LNCaP clone FGC (cell line): ENCODE measurements around the gene ITPKB.

ENCODE experiments used
- DNase-seq: peaks from one replicate; pipeline ENCODE4 v3.0.0-alpha.2; 2011; ENCODE audit warnings: low read depth
- H3K4me3 ChIP-seq: 2 replicates; pipeline ENCODE4 v1.5.1; 2011; ENCODE audit warnings: mild to moderate bottlenecking, low read depth, low read length, control low read depth
- TF ChIP-seq, protein P1 (sequence below): IDR thresholded peaks from 2 replicates; pipeline ENCODE4 v1.5.1; 2012; ENCODE audit warnings: mild to moderate bottlenecking; ENCODE audit not compliant: control insufficient read depth, insufficient read depth; ENCODE audit errors: extremely low read depth

The ITPKB gene

DNA sequence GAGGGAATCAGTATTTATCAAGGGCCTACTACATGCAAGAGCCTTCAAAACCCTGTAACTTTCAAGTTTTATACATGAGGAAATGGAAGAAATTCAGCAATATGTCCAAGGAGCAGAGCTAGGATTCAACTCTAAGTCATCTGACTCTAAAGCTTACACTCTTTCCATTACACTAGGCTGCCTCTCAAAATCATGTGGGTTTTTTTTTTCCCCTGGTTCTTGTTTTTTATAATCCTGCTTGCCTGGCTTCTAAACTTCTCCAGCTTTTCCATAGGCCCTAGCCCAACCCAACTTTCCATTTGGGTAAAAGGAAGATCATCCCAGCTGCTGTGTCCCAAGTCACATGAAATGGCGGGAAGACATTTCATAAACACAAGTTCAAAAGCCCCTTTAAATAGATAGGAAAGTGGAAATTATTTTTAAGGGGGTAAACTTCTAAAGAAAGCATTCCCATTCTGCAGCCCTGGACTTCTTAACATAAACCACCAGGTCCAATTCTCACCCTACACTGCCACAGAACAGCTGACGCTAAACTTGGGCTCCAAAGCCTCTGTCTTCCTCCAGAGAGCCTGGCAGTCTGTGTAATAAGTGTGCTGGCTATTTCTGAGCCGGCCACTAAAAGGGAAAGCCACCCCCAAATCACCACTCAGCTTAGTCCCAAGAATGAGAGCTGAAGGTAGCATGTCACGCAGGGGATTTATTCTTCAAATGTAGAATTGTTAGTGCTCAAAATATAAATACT is 46.9 kb downstream of the ITPKB start:
- TF ChIP-seq, protein P1, sequence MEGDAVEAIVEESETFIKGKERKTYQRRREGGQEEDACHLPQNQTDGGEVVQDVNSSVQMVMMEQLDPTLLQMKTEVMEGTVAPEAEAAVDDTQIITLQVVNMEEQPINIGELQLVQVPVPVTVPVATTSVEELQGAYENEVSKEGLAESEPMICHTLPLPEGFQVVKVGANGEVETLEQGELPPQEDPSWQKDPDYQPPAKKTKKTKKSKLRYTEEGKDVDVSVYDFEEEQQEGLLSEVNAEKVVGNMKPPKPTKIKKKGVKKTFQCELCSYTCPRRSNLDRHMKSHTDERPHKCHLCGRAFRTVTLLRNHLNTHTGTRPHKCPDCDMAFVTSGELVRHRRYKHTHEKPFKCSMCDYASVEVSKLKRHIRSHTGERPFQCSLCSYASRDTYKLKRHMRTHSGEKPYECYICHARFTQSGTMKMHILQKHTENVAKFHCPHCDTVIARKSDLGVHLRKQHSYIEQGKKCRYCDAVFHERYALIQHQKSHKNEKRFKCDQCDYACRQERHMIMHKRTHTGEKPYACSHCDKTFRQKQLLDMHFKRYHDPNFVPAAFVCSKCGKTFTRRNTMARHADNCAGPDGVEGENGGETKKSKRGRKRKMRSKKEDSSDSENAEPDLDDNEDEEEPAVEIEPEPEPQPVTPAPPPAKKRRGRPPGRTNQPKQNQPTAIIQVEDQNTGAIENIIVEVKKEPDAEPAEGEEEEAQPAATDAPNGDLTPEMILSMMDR = no peak
- no peak for DNase-seq
- no peak overlapping the region for H3K4me3 ChIP-seq

DNA sequence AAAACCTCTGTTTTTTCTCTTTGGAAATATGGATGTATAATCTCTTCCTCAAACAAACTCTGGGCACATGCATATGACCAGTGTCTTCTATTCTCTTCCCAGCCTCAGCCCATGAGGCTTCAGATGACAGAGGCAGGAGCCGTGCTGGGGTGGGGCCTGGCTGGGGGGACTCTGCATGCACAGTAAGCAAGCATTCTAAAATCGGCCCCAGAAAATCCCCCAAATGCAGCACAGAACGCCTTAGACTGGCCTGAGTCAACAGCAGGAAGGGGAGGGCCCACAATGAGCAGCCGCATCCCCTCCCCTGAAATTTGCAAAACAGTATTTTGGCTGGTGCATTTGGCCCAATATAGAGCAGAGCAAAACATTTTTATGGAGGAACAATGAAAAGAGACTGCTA is 47.8 kb downstream of the ITPKB start:
- no peak overlapping the region for H3K4me3 ChIP-seq

DNA sequence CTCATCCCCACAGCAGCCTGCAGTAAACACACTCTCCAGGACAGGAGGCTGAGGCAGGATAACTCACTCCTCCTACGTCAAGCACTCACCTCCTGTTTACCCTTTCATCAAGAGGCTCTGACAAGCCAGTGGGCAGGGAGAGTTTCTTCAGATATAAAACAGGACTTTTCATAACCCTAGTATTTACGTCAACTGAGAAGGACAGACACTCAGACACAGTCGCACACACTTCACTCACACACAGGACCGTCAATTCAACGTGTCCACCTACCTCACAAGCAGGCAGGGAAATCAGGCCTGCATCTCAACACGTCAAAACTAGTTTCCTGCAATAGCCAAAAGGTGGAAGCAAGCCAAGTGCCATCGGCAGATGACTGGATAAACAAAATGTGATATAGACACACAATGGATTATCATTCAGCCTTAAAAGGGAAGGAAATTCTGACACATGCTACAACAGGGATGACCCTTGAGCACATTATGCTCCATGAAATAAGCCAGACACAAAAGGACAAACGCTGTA is 48.6 kb downstream of the ITPKB start:
- TF ChIP-seq, protein P1 = no peak
- no peak overlapping the region for H3K4me3 ChIP-seq
- peak; percentile 33 for DNase-seq

More for the DNA sequence above, 47.8 kb downstream of the ITPKB start:
- no peak for DNase-seq
- TF ChIP-seq, protein P1 = no peak

DNA sequence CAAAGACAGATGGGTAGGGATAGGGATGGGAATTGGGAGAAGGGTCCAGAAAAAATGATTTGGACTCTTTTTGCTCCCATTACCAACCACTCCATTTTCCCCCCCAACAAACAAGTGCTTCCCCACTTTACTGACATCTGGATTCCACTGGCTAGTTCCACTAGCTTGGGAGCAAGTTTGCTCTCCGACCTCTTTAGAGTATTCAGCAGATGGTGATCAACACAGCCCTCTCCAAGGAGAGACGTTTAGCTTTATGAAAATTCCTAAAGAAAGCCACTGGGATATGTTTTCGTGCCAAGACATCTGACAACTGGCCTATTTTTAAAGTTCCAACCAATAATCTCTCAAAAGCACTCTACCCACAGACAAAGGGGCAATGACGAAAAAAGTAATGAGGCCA is 50.3 kb downstream of the ITPKB start:
- TF ChIP-seq, protein P1 = no peak
- no peak for DNase-seq
- H3K4me3 ChIP-seq = no peak overlapping the region

DNA sequence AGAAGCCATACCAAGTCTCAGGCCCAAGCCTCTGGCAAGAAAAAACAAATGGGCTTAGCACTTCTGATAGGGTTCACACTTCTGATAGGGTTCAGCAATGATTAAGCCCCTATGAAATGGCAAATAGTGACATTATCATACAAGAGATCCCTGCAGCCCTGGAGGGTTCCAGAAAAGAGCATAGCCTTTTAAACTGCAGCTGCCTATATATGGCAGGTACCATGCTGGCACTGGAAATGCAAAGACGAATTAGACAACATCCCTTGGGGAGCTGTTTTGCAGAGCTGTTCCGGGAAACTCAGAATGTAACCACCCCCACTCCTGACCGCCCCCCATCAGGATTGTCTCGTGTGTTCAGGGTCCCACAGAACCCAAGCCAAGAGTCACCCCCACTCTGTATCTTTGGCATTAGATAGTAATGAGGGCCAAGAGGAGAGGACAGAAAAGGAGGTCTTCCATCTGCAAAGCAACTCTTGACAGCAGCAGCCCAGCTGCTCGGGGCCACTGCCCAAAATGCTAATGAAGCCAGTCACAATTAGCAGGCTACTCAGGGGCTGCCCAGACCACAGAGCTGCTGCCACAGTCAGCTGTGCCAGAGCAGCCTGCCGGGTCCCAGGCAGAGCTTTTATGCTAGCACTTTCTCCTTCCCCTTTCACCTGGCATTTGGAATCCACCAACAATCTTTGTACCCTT is 50.9 kb downstream of the ITPKB start:
- DNase-seq = no peak
- no peak overlapping the region for H3K4me3 ChIP-seq
- TF ChIP-seq, protein P1 = no peak

DNA sequence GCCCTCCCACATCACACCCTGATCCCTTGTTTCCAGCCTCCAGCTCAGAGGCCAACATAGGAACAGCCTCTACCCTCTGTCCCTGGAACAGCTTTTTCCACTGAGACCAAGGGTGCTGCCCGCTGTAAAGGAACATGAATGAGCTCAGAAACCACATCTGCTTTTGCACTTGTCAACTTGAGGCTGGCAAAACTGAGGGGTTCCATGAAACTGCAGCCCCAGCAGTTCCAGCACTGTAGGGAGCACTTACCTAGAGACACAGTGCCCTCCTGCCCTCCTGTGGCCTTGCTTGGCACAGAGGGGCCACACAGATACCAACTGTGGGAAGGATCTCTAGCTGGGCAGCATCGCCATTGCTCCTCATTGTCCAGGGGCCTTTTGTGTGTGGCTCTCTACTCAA is 51.7 kb downstream of the ITPKB start:
- H3K4me3 ChIP-seq = no peak overlapping the region
- no peak for DNase-seq
- TF ChIP-seq, protein P1 = no peak
